Activated B cell treated with CpG ODN at 0.5 μM for 24 hours (primary cell): ENCODE measurements around the gene UBE2V1. TPM values are rescaled to one million over a fixed set of nuclear protein-coding genes. Genes with fewer than 3 reads are reported as not detected.

Experiments used
- ATAC-seq: fragments of 200-7000 bp; cut with Tn5 transposase; one replicate; pipeline ENCODE4 v1.10.0; 2021; ENCODE audit warnings: low read depth, mild to moderate bottlenecking, moderate library complexity
- CTCF ChIA-PET: fragments of 350-600 bp; sonication (Branson Sonifier 250); formaldehyde crosslinking; loops from one replicate; lab custom pipeline; 2021; ENCODE audit warnings: antibody characterized with exemption; lab: Charles Lee
- POLR2A ChIA-PET: fragments of 350-600 bp; sonication (Branson Sonifier 250); formaldehyde crosslinking; loops from one replicate; lab custom pipeline; 2021; ENCODE audit warnings: antibody characterized with exemption; lab: Charles Lee
- DNase-seq: peaks from one replicate; pipeline ENCODE4 v3.0.0; 2022
- H3K27ac Mint-ChIP-seq: one replicate; pipeline ENCODE4 v1.8.0; 2020; ENCODE audit warnings: mixed read lengths
- H3K27me3 Mint-ChIP-seq: one replicate; pipeline ENCODE4 v1.8.0; 2021; ENCODE audit warnings: mixed read lengths
- H3K36me3 Mint-ChIP-seq: one replicate; pipeline ENCODE4 v1.8.0; 2021; ENCODE audit warnings: low read depth, mixed read lengths
- H3K4me1 Mint-ChIP-seq: one replicate; pipeline ENCODE4 v1.8.0; 2021; ENCODE audit warnings: mixed read lengths
- H3K4me3 Mint-ChIP-seq: one replicate; pipeline ENCODE4 v1.8.0; 2020; ENCODE audit warnings: mild to moderate bottlenecking, mixed read lengths
- H3K9me3 Mint-ChIP-seq: one replicate; pipeline ENCODE4 v1.8.0; 2020; ENCODE audit warnings: mixed read lengths
- CTCF ChIP-seq: fragments of 200-600 bp; IDR thresholded peaks from one replicate; pipeline ENCODE4 v1.8.0; 2022; ENCODE audit warnings: antibody characterized with exemption, mild to moderate bottlenecking
- intact Hi-C: fragments of 100-400 bp; cut with micrococcal nuclease; formaldehyde crosslinking; loops from one replicate; pipeline ENCODE4 v1.15.1; 2024
- total RNA-seq: library from RNA; stranded (reverse); gene quantifications from 2 replicates; pipeline ENCODE4 v1.2.3, GENCODE V29; 2022

Gene UBE2V1
- total RNA-seq, 1 donor from 2014 or later, result 166 TPM

GRCh38 chr20:50036703-50037102, 76.2 kb downstream of the UBE2V1 start:
- H3K4me1 Mint-ChIP-seq, result peaks cover 14% of the 10 kb centered on the region
- no peaks in the 10 kb centered on the region for H3K36me3 Mint-ChIP-seq
- intact Hi-C loops, result no loop called here
- DNase-seq (no peak), ATAC-seq (no peak)
- H3K27me3 Mint-ChIP-seq, result no peaks in the 10 kb centered on the region
- CTCF ChIA-PET, result interaction anchor here (1.6 kb wide), 1 partner anchor 58 kb away, joined by 5 read pairs; no protein-coding TSS in a partner anchor
- no peak for TF ChIP-seq CTCF
- no peak overlapping the region for H3K27ac Mint-ChIP-seq
- POLR2A ChIA-PET, result no interaction called here
- H3K9me3 Mint-ChIP-seq, result no peaks in the 10 kb centered on the region
- H3K4me3 Mint-ChIP-seq, result no peak overlapping the region

- intact Hi-C loops, result no loop called here
- ChIA-PET CTCF (no interaction called here), POLR2A (interaction anchor here (0.7 kb wide), 2 partner anchors 11 to 1800 kb away, joined by 4 to 9 read pairs; no protein-coding TSS in a partner anchor)
- no peak overlapping the region for H3K4me3 Mint-ChIP-seq
- no peak overlapping the region for H3K27ac Mint-ChIP-seq
- H3K36me3 Mint-ChIP-seq, result no peaks in the 10 kb centered on the region
- ATAC-seq (no peak), DNase-seq (no peak)
- no peaks in the 10 kb centered on the region for H3K27me3 Mint-ChIP-seq
- H3K4me1 Mint-ChIP-seq, result peaks cover 2% of the 10 kb centered on the region
- TF ChIP-seq CTCF, result no peak
- H3K9me3 Mint-ChIP-seq, result no peaks in the 10 kb centered on the region
Observed at GRCh38 chr20:50034567-50035180, 78.3 kb downstream of the UBE2V1 start.

GRCh38 chr20:50032955-50033666, 79.8 kb downstream of the UBE2V1 start:
- no peaks in the 10 kb centered on the region for H3K9me3 Mint-ChIP-seq
- H3K36me3 Mint-ChIP-seq, result no peaks in the 10 kb centered on the region
- no peak overlapping the region for H3K27ac Mint-ChIP-seq
- intact Hi-C loops, result no loop called here
- POLR2A ChIA-PET, result no interaction called here
- CTCF ChIA-PET, result no interaction called here
- H3K4me3 Mint-ChIP-seq, result no peak overlapping the region
- no peak for ATAC-seq
- no peak for TF ChIP-seq CTCF
- DNase-seq, result no peak
- no peaks in the 10 kb centered on the region for H3K27me3 Mint-ChIP-seq
- no peaks in the 10 kb centered on the region for H3K4me1 Mint-ChIP-seq

Other genes starting within 250 kb of the UBE2V1 start
- gene SPATA2, start 197.6 kb downstream of the UBE2V1 start, total RNA-seq, result 9.1 and 9.4 TPM in 2 replicates
- 56.5 and 56.6 TPM in 2 replicates for gene RNF114, start 176.8 kb downstream of the UBE2V1 start, total RNA-seq
- gene SNAI1, start 130.2 kb downstream of the UBE2V1 start, total RNA-seq, result 0.61 and 0.67 TPM in 2 replicates
- gene PEDS1, start 40.6 kb upstream of the UBE2V1 start, total RNA-seq, result 9.8 and 9.9 TPM in 2 replicates
- gene CEBPB, start 77.7 kb upstream of the UBE2V1 start, total RNA-seq, result 22.2 and 23.5 TPM in 2 replicates